GM12878 (cell line): ENCODE results near the gene LGMN. TPM values are rescaled to one million over a fixed set of nuclear protein-coding genes. Genes with fewer than 3 reads are reported as not detected.

Source experiments
- BCL11A ChIP-seq: IDR thresholded peaks from 2 replicates; pipeline ENCODE4 v1.6.1; 2011; ENCODE audit warnings: low read depth, low read length
- BHLHE40 ChIP-seq, 2 experiments: fragments of 450-650 bp in 1 of 2; IDR thresholded peaks; 2 replicates each; pipeline ENCODE4 v1.6.1; 2011 to 2017; ENCODE audit warnings: low read depth in 2 of 2, borderline replicate concordance in 1 of 2, improper control_type of control experiment in 1 of 2, low read length in 1 of 2, mild to moderate bottlenecking in 1 of 2
- CHD4 ChIP-seq: fragments of 200-600 bp; sonication (generic); IDR thresholded peaks from 2 replicates; pipeline ENCODE4 v1.6.1; 2016; ENCODE audit warnings: mild to moderate bottlenecking
- CTCF ChIP-seq, 3 experiments: IDR thresholded peaks in 2 of 3; conservative IDR thresholded peaks in 1 of 3; 2 replicates each; pipeline ENCODE4 v1.5.1; 2011; ENCODE audit warnings: low read depth in 3 of 3, low read length in 3 of 3, mild to moderate bottlenecking in 3 of 3, control low read depth in 2 of 3, moderate library complexity in 2 of 3, inconsistent platforms in 1 of 3, mixed read lengths in 1 of 3; ENCODE audit not compliant: control insufficient read depth in 2 of 3, insufficient read depth in 1 of 3; ENCODE audit errors: extremely low read depth in 1 of 3
- ELK1 ChIP-seq: IDR thresholded peaks from 2 replicates; pipeline ENCODE4 v1.6.1; 2012; ENCODE audit warnings: low read depth, low read length, improper control_type of control experiment
- ETV6 ChIP-seq, 2 experiments: fragments of 450-650 bp in 1 of 2; IDR thresholded peaks in 1 of 2; conservative IDR thresholded peaks in 1 of 2; 2 replicates each; pipeline ENCODE4 v1.6.1; 2014; ENCODE audit warnings: antibody characterized with exemption in 1 of 2, borderline replicate concordance in 1 of 2, low read depth in 1 of 2, mild to moderate bottlenecking in 1 of 2, moderate library complexity in 1 of 2
- HDGF ChIP-seq: fragments of 450-650 bp; IDR thresholded peaks from 2 replicates; pipeline ENCODE4 v1.6.1; 2016; ENCODE audit warnings: antibody characterized with exemption
- IRF5 ChIP-seq: fragments of 450-650 bp; IDR thresholded peaks from 2 replicates; pipeline ENCODE4 v1.6.1; 2017; ENCODE audit warnings: borderline replicate concordance
- NBN ChIP-seq: fragments of 450-650 bp; IDR thresholded peaks from 2 replicates; pipeline ENCODE4 v1.6.1; 2016
- RB1 ChIP-seq: fragments of 450-650 bp; formaldehyde crosslinking; IDR thresholded peaks from 2 replicates; pipeline ENCODE4 v1.6.1; 2017; ENCODE audit warnings: mild to moderate bottlenecking, borderline replicate concordance
- SMAD1 ChIP-seq: fragments of 450-650 bp; IDR thresholded peaks from 2 replicates; pipeline ENCODE4 v1.6.1; 2018; ENCODE audit warnings: mild to moderate bottlenecking, low read depth; ENCODE audit not compliant: partially characterized antibody
- SMARCA5 ChIP-seq: fragments of 450-650 bp; IDR thresholded peaks from 2 replicates; pipeline ENCODE4 v1.6.1; 2017; ENCODE audit warnings: mild to moderate bottlenecking
- STAT3 ChIP-seq: IDR thresholded peaks from 2 replicates; pipeline ENCODE4 v1.6.1; 2011; ENCODE audit warnings: low read depth, low read length, improper control_type of control experiment
- TAF1 ChIP-seq: IDR thresholded peaks from 2 replicates; pipeline ENCODE4 v1.6.1; 2011; ENCODE audit warnings: mild to moderate bottlenecking, low read depth, low read length, borderline replicate concordance
- TARDBP ChIP-seq: IDR thresholded peaks from 2 replicates; pipeline ENCODE4 v1.6.1; 2016; ENCODE audit warnings: borderline replicate concordance
- USF1 ChIP-seq: IDR thresholded peaks from 2 replicates; pipeline ENCODE4 v1.6.1; 2011; ENCODE audit warnings: borderline replicate concordance, low read depth, mild to moderate bottlenecking, moderate library complexity, mixed read lengths, low read length; ENCODE audit not compliant: insufficient read depth; ENCODE audit errors: extremely low read length
- YBX1 ChIP-seq: fragments of 450-650 bp; IDR thresholded peaks from 2 replicates; pipeline ENCODE4 v1.6.1; 2016; ENCODE audit warnings: antibody characterized with exemption
- ZNF274 ChIP-seq: IDR thresholded peaks from one replicate; pipeline ENCODE4 v1.8.0; 2011; ENCODE audit not compliant: insufficient read length, insufficient read depth
- polyA plus RNA-seq, 11 experiments: library from polyadenylated mRNA; depleted of rRNA in 4 of 11; unstranded in 6 of 11; stranded (reverse) in 5 of 11; fragments of >200 nt; fragmentation: Nextera tagmentation in 4 of 11; fragmentation: Illumina TruSeq in 1 of 11; extraction: Ambion mirVana in 4 of 11; extraction: Trizol in 1 of 11; gene quantifications; 1 replicate in 1 of 11; 2 replicates in 10 of 11; pipeline versions ENCODE4 v1.2.1 to v1.2.3, GENCODE V29; 2011 to 2016; ENCODE audit warnings: inconsistent platforms in 2 of 11, missing spikeins in 2 of 11, low read depth in 1 of 11
- total RNA-seq, 4 experiments: library from RNA; depleted of rRNA in 3 of 4; stranded (reverse); fragments of >200 nt in 3 of 4; fragmentation: Illumina TruSeq in 1 of 4; extraction: Trizol in 1 of 4; gene quantifications; 2 replicates each; pipeline versions ENCODE4 v1.2.1 to v1.2.3, GENCODE V29; 2013 to 2021
- TF ChIP-seq, protein P1 (sequence below): fragments of 450-650 bp; IDR thresholded peaks from 2 replicates; pipeline ENCODE4 v1.6.1; 2014; ENCODE audit warnings: mild to moderate bottlenecking
- TF ChIP-seq, protein P2 (sequence below): fragments of 150-350 bp; IDR thresholded peaks from 2 replicates; pipeline ENCODE4 v1.6.1; 2016; ENCODE audit warnings: low read depth, low read length

LGMN gene
- total and polyA plus RNA-seq, 10 of the 15 experiments (the other 5 are each of a cell fraction or from before 2014, with no cell fraction given) = 0.71 to 192 (median 3.9) TPM

- no peak for TF ChIP-seq IRF5
- TF ChIP-seq, protein P1, sequence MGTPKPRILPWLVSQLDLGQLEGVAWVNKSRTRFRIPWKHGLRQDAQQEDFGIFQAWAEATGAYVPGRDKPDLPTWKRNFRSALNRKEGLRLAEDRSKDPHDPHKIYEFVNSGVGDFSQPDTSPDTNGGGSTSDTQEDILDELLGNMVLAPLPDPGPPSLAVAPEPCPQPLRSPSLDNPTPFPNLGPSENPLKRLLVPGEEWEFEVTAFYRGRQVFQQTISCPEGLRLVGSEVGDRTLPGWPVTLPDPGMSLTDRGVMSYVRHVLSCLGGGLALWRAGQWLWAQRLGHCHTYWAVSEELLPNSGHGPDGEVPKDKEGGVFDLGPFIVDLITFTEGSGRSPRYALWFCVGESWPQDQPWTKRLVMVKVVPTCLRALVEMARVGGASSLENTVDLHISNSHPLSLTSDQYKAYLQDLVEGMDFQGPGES = no peak
- TF ChIP-seq HDGF = no peak
- TF ChIP-seq ELK1 = no peak
- TF ChIP-seq ETV6 (conservative IDR thresholded peaks at IDR 0.05 in 1 of 2, IDR thresholded peaks at IDR 0.05 in 1 of 2; ENCODE audit: borderline replicate concordance in 1 of 2, low read depth in 1 of 2) = no peak
- no peak for TF ChIP-seq SMAD1
- TF ChIP-seq TARDBP = no peak
- TF ChIP-seq CTCF (IDR thresholded peaks at IDR 0.05 in 2 of 3, conservative IDR thresholded peaks at IDR 0.05 in 1 of 3; ENCODE audit: control insufficient read depth in 2 of 3, extremely low read depth in 1 of 3, insufficient read depth in 1 of 3, low read depth in 3 of 3, low read length in 3 of 3) = no peak
- TF ChIP-seq STAT3 = no peak
- TF ChIP-seq USF1 = no peak
- TF ChIP-seq, protein P2, sequence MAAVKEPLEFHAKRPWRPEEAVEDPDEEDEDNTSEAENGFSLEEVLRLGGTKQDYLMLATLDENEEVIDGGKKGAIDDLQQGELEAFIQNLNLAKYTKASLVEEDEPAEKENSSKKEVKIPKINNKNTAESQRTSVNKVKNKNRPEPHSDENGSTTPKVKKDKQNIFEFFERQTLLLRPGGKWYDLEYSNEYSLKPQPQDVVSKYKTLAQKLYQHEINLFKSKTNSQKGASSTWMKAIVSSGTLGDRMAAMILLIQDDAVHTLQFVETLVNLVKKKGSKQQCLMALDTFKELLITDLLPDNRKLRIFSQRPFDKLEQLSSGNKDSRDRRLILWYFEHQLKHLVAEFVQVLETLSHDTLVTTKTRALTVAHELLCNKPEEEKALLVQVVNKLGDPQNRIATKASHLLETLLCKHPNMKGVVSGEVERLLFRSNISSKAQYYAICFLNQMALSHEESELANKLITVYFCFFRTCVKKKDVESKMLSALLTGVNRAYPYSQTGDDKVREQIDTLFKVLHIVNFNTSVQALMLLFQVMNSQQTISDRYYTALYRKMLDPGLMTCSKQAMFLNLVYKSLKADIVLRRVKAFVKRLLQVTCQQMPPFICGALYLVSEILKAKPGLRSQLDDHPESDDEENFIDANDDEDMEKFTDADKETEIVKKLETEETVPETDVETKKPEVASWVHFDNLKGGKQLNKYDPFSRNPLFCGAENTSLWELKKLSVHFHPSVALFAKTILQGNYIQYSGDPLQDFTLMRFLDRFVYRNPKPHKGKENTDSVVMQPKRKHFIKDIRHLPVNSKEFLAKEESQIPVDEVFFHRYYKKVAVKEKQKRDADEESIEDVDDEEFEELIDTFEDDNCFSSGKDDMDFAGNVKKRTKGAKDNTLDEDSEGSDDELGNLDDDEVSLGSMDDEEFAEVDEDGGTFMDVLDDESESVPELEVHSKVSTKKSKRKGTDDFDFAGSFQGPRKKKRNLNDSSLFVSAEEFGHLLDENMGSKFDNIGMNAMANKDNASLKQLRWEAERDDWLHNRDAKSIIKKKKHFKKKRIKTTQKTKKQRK = no peak
- no peak for TF ChIP-seq CHD4
- no peak for TF ChIP-seq BCL11A
- TF ChIP-seq BHLHE40 (IDR thresholded peaks at IDR 0.05; ENCODE audit: borderline replicate concordance in 1 of 2, low read depth in 2 of 2, low read length in 1 of 2) = peak in 1 of 2 experiments; percentile 34; a peak in 1 of 4 replicates
- TF ChIP-seq YBX1 = no peak
- no peak for TF ChIP-seq ZNF274
- peak; percentile 75; the same call in 1 of the 2 replicates for TF ChIP-seq NBN
- TF ChIP-seq TAF1 = no peak
- no peak for TF ChIP-seq SMARCA5
- no peak for TF ChIP-seq RB1
Measured at GRCh38 chr14:92759679-92760523, 11.5 kb upstream of the LGMN start (continued).
